NOMO-1 (cell line): Measurements from ENCODE around the gene ASCC3.
A peak's percentile ranks its signal among the peaks of the same experiment; 100 is the strongest.

Experiments
- DNase-seq, 2 experiments: peaks; one replicate each; lab custom pipeline; 2025; ENCODE audit not compliant: unreplicated experiment in 2 of 2; lab: John Stamatoyannopoulos, UW

Gene ASCC3

DNA sequence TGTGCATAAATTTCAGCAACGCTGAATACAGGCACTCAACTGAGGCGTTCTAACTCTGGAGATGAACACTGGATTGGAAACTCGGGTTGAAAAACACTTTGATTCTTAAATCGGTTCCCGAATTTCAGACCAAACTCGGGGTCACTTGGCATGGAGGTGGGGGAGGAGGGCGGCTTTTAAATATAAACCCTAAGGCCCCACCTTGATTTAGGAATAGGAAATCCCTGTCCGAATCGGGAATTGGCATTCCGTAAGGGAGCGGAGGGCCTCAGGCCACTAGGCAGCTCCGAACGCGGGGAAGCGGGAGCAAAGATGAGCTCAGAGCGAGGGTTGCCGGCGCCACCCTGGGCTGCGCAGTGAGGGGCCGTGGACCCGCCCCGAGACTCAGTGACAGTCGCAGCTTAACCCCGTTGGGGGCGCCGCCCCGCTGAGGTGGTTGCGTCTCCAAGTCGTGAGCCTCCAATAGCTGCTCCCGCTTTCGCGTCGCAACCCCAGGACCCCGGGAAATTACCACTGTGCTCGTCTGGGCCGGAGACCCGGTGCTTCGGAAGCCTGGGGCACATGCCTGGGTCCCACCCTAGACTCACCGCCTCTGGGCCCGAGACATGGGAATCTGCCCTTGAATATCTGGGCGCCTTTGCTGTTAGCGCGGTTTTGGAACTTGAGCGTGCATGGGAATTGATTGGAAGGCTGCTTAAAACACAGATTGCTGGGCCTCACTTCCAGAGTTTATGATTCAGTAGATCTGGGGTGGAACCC, 411.8 kb downstream of the ASCC3 start:
- no peak for DNase-seq

DNA sequence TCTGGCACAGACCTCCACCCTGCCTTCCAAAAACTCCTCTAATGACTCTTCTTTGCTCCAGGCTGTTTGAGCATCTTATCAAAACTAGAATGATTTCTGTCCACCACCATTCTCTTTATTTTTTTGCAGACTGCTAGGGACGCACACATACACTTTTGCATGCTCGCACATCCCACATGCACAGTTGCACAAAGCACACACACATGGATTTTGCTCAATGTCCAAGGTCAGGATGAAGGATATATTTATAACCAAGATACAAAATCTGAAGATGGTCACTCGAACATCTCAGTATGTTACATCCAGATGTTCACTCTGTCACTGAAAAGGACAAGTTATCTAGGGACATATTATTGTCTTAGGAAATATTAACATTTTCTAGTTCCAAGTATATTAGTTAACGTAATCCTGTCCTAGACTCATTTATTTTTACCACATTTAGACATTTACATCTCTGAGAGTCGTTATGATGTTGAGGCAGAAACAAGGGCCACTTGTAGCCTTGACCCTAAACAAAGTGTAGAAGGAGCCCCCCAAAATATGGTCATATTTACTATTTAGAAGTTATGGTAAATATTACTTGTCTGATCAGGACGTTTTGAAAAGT, 413.0 kb downstream of the ASCC3 start:
- DNase-seq: no peak

- no peak for DNase-seq
These were observed 413.8 kb downstream of the ASCC3 start for GRCh38 chr6:100467129-100468015.

GRCh38 chr6:100466410-100467128, 414.6 kb downstream of the ASCC3 start:
- no peak for DNase-seq

DNA sequence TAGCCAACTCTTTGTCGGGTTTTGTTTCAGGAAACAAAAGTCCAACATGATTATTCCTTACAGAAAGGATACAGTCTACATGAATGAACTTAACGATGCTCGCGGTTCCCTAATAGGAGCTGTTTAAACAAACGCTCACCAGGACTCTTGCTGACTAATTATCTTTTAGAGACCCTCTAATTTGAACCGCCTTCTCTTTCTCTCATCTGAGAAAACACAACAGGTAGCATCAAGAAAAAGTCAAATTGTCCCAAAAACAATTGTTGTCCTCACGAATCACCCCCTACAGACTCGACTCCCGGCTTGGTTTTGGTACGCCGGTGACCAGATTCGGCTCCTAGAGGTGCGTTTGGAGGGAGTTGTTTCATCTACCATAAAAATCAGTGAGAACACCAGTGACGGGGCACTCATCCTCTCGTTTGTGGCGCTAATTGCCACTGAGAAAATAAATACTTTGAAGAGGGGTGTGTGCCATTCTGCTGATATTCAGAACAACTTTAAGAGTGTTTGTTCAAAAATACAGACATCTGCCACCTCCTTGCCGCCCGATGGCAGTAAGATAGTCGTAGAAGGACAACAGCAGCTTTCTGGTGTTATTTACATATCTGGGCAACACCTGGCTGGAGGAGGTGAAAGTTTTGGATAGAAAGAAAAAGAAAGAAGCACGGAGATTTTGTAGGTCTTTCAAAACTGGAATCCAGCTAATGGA, 415.3 kb downstream of the ASCC3 start:
- DNase-seq: no peak

DNA sequence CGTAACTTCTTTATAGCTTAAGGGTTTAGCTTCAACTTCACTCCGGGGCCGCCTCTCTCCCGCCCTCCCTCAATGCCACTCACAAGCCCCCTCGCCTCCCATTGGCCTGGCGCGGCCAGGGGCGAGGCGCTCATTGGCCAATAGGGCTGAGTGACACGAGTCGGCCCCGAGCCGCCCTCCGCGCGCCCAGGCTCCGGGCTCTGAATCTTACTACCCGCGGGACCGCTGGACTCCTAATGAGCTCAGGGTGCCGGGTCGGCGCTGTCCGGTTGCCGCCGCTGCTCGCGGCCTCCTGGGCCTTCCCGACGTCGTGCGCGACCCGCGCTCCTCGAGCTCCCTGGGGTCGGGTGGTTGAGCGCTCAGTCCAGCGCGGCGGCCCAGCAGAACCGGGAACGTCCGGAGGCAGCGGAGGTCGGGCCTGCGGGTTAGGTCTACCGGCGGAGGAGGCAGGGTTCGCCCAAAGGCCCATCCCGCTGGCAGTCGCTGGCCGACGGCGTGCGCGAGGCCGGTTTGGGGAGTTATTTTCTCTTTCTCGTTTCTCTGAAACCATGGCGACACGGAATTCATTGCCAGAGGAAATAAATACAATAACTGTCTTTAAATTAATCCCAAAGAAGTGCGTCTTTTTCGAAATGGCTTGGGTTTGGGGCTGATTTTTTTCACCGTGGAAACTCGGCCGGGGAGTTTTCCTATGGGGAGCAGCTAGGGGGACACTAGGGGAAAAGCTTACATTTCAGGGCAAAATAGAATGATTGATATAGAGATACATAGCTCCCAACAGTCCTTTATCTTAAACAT, 416.0 kb downstream of the ASCC3 start, which contains the start of gene SIM1:
Gene SIM1, minus strand, starts transcription at position 19 of the 798 bp plus-strand sequence. CDS start 1,453 bp downstream, outside the sequence.
- peak; percentile 62 to 75 for DNase-seq

DNA sequence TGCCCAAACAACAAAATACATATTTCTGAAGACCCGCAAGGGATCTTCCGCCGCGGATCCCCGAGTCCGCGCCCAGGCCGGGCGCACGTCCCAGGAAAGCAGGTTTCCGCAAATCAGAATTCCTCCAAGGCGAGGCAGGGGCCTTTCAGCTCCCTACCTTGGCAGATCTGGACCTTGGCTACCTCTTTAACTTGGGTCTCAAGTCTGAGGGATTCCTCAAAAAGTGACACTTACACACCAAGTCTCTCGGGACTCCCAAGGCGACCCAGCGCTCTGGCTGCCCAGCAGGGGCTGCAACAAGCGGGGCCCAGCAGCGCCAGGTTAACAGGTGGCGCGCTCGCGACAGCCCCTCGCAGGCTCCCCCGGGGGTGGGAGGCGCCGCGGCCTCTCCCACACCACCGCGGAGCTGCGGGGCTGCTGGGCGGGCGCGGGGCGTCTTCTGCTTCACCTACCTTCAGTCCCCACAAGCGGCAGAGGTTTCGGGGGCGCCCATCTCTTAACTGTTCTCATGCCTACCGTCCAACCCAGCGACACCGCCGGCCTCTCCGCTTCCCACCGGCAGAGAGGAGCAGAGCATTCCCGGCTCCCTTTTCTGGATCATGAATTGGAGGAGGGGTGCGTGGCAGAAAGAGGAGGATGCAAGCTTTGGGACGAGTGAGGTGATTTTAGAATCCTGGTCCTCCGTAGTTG, 416.8 kb downstream of the ASCC3 start:
- DNase-seq: no peak

DNA sequence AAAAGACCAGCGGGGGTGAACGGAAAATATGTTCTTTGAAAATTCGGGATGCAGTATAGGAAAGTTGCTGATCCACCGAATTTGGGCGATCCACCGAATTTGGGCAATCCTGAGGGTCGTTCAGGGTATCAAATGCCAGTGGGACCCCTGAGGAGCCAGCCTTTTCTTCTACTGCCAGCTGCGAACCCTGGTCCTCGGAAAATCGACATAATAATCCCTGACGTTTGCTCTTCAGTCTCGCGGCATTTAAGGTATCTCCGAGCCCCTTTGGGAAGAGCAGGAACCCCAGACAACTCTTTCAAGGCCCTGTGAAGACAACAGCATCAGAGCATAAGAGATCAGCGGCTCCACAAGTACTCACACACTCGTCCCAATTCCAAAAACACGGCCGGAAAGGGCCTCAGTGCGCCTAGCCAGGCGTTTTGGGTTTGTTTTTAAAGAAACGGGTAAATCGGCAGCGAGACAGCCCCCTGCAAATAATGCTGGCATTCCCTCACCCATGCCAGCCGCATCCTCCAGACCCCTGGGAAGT, 417.4 kb downstream of the ASCC3 start:
- no peak for DNase-seq

GRCh38 chr6:100462706-100463629, 418.2 kb downstream of the ASCC3 start:
- no peak for DNase-seq

- DNase-seq: no peak
These were observed 419.0 kb downstream of the ASCC3 start for GRCh38 chr6:100461917-100462705.

DNA sequence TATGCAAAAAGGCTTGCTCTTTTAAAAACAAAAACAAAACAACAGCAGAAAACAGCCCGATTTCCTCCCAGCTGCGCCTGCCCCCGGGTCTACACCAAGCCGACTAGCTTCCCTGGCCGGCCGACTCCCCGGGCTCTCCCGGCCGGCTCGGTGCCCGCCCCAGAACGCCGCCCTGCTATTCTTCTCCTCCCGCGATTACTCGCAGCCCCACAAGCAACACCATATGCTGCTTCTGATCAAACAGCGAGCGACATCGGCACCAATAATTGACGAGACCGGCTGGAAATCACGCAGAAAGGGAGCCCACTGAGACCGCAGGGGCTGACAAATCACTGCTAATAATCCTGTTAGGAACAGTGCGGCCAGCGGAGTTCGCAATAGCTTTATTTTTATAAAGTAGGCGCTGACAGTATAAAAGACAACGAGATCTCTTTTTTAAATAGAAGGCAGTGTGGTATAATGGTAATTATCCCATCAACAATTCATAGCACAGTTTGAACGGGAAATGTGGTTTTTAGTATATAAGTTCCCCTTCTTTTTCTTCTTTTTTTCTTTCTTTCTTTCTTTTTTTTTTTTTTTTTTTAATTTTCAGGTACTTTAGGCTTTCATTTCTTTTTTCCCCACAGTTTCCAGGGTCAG, 419.7 kb downstream of the ASCC3 start:
- no peak for DNase-seq

DNA sequence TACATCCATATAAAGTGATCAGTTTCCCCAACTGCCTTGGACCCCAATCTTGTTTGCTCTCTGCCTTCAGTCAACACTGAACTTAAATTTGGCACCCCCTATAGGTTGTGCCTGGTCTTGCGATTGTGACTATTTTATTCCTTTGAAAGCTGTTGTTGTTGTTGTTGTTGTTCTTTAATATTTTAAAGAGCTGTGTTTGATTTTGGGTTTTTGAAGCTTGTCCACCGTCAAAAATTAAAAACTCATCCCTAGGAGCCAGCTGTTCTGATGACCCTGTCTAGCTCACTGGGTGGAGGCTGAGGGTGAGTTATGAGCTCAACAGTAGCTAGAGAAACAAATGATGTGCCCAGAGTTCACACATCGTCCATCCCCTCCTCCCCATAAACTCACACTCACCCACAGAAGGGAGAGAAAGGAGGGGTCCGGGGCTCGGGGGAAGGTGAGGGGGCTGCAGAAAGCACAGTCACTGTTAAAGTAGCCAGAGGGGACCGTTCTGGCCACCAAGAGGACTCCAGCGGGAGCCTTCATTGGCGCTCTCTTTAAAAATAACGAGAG, 420.4 kb downstream of the ASCC3 start:
- no peak for DNase-seq

DNA sequence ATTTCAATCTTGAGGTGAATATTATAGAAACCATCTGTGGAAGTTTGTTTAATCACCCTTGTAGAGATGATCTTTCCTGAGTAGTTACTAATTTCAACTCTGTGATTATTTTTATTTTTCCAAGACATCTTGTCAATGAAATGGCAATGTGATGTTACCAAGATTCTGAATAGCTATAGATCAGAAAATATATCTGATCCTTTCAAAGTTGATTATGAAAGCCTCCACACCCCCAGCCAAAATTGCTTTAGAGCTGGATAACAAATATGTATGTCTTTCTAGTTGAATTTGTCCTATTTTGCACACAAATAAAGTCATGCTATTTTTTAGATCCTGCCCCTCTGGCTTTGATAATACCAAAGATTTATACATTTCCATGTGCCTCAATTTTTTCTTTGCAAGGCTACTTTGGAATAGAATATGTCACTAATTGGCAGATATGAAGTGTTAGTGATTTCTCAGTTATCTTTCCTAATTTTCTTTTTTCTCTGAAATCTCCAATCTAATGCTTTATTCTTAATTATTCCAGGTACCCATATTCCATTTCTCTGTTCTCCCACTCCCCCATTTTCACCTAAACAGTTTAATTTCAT, 421.4 kb downstream of the ASCC3 start:
- no peak for DNase-seq

DNA sequence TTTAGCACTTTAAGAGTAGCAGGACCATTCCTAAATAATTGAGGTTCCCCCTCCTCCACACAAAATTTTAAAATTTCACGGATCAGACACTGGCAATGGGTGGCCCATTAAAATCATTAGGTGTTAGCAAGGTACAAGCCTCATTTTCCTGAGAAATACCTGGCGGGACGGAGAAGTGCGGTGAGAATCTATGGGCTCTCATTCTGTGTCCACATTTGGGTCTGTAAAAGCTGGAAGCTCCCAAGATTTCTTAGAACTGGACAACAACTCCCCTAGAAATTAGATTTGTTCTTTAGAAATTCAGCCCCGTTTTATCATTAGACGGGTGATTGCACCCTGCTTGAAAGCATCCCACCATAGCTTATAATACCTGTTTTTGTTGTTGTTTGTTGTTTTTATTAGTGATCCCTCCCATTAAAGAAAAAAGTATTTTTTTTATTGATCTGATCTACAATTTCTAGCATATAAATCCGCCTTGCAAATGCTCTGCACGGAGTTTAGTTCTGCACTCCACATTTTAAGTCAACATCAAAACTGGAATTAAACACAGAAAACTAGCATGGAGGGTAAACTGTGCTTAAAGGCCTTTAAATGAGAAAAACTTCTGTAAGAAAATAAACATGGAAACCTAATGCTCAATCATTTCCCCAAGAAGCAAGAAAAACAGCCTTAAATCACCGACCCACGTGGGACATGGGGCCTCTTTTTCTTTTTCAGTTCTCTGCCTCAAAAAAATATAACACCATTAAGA, 422.1 kb downstream of the ASCC3 start:
- no peak for DNase-seq
